LNCAP (cell line): ENCODE results near the gene GRAMD1B.

ENCODE experiments used
- TF ChIP-seq, protein P1 (sequence below): fragments of 450-650 bp; IDR thresholded peaks from 2 replicates; pipeline ENCODE4 v1.5.1; 2017; ENCODE audit warnings: mild to moderate bottlenecking

GRAMD1B gene

GRCh38 chr11:123438131-123438627, 8.1 kb downstream of the GRAMD1B start:
- TF ChIP-seq, protein P1, sequence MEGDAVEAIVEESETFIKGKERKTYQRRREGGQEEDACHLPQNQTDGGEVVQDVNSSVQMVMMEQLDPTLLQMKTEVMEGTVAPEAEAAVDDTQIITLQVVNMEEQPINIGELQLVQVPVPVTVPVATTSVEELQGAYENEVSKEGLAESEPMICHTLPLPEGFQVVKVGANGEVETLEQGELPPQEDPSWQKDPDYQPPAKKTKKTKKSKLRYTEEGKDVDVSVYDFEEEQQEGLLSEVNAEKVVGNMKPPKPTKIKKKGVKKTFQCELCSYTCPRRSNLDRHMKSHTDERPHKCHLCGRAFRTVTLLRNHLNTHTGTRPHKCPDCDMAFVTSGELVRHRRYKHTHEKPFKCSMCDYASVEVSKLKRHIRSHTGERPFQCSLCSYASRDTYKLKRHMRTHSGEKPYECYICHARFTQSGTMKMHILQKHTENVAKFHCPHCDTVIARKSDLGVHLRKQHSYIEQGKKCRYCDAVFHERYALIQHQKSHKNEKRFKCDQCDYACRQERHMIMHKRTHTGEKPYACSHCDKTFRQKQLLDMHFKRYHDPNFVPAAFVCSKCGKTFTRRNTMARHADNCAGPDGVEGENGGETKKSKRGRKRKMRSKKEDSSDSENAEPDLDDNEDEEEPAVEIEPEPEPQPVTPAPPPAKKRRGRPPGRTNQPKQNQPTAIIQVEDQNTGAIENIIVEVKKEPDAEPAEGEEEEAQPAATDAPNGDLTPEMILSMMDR = no peak

DNA sequence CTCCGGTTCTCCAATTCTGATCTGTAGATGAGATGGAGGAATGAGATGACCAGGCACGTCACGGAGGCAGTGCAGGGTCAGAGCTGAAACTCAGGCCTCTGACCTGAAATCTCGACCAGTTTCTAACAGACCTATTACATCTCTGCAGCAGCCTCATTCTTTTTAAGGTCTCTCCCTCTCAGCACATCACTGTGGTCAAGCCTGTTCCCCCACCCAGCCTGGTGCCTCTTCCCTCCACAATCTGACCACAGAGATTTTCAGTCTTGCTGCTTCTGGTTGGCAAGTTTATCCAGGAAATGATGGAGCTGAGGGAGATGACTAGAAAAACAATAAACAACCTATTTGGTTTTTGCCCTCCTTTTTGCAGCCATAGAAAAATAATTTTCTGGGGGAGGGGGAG, 9.5 kb downstream of the GRAMD1B start:
- TF ChIP-seq, protein P1 = no peak

DNA sequence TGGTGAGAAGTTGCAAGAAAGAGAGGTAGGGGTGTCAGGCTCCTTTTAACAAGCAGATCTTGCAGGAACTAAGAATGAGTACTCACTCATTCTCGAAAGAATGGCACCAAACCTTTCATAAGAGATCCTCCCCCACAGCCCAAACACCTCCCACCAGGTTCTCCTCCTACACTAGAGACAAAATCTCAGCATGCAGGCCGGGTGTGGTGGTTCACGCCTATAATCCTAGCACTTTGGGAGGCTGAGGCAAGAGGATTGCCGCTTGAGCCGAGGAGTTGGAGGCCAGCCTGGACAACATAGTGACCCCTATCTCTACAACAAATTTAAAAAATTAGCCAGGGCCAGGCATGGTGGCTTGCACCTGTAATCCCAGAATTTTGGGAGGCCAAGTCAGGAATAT, 11.1 kb downstream of the GRAMD1B start:
- TF ChIP-seq, protein P1 = no peak

- TF ChIP-seq, protein P1 = no peak
Measured at GRCh38 chr11:123443851-123444623, 14.0 kb downstream of the GRAMD1B start.

DNA sequence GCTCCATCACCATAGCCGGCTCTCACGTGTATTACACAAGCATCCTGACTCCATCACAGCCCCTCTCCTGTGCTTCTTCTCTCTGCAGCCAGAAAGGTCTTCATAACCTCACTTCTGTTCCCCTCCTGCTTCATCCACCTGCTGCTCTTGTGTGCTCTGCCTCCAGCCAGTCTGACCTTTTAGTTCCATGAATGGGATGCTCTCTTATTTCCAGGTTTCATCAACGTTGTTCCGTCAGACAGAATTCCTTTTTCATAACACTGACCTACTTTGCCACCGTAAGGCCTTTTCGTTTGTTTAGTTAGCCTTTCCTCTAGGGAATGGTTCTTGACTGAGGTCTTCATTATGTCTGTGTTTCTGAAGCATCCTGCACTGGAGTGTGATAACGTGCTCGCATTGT, 18.8 kb downstream of the GRAMD1B start:
- TF ChIP-seq, protein P1 = no peak

GRCh38 chr11:123449436-123449835, 19.4 kb downstream of the GRAMD1B start:
- TF ChIP-seq, protein P1 = no peak

DNA sequence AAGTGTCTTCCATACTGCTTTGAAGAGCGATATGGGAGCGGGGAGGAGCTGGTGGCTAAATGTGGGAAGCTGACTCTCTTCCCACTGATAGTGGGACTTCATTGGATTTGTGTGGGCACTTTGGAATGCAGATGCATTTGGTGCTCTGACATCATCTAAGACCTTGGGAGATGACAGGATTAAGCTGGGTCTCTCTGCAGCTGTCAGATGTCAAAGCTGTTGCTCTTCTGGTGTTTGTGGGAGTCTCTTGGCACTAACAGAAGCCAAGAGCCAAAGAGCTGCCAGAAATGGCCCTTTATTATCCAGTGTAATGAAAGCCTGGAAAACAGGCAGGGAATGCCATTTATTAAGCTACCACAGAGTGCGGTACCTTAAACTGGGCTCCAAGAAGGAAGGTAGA, 20.6 kb downstream of the GRAMD1B start:
- TF ChIP-seq, protein P1 = no peak
